HL-60 (cell line): ENCODE results near the gene TBL1X.

Experiments
- DNase-seq, 2 experiments: peaks; one replicate each; pipeline ENCODE4 v3.0.0-alpha.2; 2010 to 2020; ENCODE audit warnings: low read depth in 1 of 2, low spot score in 1 of 2
- H3K27ac ChIP-seq: fragments of 250-450 bp; sonication (Bioruptor Pico); replicated peaks from 2 replicates; pipeline ENCODE4 v1.5.1; 2020; ENCODE audit warnings: mild to moderate bottlenecking, moderate library complexity
- H3K27me3 ChIP-seq: fragments of 250-450 bp; sonication (Bioruptor Pico); 2 replicates; pipeline ENCODE4 v1.5.1; 2021; ENCODE audit warnings: mild to moderate bottlenecking, moderate library complexity; ENCODE audit not compliant: insufficient read depth, poor library complexity, severe bottlenecking
- H3K4me3 ChIP-seq: replicated peaks from 2 replicates; pipeline ENCODE4 v1.5.1; 2011; ENCODE audit warnings: mild to moderate bottlenecking, control low read depth, low read length; ENCODE audit not compliant: insufficient read depth
- GABPA ChIP-seq: IDR thresholded peaks from 2 replicates; pipeline ENCODE4 v1.6.1; 2012; ENCODE audit warnings: low read depth
- POLR2AphosphoS5 ChIP-seq: IDR thresholded peaks from 2 replicates; pipeline ENCODE4 v1.6.1; 2012; ENCODE audit warnings: low read depth
- SPI1 ChIP-seq: IDR thresholded peaks from 2 replicates; pipeline ENCODE4 v1.6.1; 2012; ENCODE audit warnings: low read depth, mild to moderate bottlenecking, borderline replicate concordance
- TF ChIP-seq, protein P1 (sequence below): IDR thresholded peaks from 2 replicates; pipeline ENCODE4 v1.6.1; 2012; ENCODE audit warnings: low read depth; ENCODE audit not compliant: insufficient replicate concordance
- TF ChIP-seq, protein P2 (sequence below): IDR thresholded peaks from one replicate; pipeline ENCODE4 v1.5.1; 2011; ENCODE audit warnings: low read length, control low read depth, inconsistent platforms; ENCODE audit not compliant: insufficient read depth

The TBL1X gene

DNA sequence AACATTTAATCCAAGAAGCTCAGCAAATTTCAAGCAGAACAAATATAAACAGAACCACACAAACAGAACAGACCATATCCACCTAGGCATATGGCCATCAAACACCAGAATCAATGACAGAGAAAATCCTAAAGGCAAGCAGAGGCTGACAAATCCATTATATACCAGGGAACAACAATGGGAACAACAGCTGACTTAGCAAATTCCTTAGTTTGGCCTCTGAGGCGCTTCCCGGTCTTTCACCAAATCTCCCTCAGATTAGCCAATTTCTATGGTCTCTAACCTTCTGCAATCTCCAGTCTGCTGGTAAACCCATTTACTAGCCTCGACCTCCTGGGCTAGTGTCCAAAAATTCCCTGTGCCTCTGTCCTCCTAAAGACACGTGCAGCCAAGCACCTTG is 241.6 kb downstream of the TBL1X start:
- no peak overlapping the region for H3K4me3 ChIP-seq
- TF ChIP-seq, protein P1, sequence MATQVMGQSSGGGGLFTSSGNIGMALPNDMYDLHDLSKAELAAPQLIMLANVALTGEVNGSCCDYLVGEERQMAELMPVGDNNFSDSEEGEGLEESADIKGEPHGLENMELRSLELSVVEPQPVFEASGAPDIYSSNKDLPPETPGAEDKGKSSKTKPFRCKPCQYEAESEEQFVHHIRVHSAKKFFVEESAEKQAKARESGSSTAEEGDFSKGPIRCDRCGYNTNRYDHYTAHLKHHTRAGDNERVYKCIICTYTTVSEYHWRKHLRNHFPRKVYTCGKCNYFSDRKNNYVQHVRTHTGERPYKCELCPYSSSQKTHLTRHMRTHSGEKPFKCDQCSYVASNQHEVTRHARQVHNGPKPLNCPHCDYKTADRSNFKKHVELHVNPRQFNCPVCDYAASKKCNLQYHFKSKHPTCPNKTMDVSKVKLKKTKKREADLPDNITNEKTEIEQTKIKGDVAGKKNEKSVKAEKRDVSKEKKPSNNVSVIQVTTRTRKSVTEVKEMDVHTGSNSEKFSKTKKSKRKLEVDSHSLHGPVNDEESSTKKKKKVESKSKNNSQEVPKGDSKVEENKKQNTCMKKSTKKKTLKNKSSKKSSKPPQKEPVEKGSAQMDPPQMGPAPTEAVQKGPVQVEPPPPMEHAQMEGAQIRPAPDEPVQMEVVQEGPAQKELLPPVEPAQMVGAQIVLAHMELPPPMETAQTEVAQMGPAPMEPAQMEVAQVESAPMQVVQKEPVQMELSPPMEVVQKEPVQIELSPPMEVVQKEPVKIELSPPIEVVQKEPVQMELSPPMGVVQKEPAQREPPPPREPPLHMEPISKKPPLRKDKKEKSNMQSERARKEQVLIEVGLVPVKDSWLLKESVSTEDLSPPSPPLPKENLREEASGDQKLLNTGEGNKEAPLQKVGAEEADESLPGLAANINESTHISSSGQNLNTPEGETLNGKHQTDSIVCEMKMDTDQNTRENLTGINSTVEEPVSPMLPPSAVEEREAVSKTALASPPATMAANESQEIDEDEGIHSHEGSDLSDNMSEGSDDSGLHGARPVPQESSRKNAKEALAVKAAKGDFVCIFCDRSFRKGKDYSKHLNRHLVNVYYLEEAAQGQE: no peak
- TF ChIP-seq, protein P2, sequence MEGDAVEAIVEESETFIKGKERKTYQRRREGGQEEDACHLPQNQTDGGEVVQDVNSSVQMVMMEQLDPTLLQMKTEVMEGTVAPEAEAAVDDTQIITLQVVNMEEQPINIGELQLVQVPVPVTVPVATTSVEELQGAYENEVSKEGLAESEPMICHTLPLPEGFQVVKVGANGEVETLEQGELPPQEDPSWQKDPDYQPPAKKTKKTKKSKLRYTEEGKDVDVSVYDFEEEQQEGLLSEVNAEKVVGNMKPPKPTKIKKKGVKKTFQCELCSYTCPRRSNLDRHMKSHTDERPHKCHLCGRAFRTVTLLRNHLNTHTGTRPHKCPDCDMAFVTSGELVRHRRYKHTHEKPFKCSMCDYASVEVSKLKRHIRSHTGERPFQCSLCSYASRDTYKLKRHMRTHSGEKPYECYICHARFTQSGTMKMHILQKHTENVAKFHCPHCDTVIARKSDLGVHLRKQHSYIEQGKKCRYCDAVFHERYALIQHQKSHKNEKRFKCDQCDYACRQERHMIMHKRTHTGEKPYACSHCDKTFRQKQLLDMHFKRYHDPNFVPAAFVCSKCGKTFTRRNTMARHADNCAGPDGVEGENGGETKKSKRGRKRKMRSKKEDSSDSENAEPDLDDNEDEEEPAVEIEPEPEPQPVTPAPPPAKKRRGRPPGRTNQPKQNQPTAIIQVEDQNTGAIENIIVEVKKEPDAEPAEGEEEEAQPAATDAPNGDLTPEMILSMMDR: no peak
- TF ChIP-seq GABPA (no peak), SPI1 (no peak), POLR2AphosphoS5 (no peak)
- no peak overlapping the region for H3K27ac ChIP-seq
- H3K27me3 ChIP-seq: no peaks in the 10 kb centered on the region
- DNase-seq: no peak

DNA sequence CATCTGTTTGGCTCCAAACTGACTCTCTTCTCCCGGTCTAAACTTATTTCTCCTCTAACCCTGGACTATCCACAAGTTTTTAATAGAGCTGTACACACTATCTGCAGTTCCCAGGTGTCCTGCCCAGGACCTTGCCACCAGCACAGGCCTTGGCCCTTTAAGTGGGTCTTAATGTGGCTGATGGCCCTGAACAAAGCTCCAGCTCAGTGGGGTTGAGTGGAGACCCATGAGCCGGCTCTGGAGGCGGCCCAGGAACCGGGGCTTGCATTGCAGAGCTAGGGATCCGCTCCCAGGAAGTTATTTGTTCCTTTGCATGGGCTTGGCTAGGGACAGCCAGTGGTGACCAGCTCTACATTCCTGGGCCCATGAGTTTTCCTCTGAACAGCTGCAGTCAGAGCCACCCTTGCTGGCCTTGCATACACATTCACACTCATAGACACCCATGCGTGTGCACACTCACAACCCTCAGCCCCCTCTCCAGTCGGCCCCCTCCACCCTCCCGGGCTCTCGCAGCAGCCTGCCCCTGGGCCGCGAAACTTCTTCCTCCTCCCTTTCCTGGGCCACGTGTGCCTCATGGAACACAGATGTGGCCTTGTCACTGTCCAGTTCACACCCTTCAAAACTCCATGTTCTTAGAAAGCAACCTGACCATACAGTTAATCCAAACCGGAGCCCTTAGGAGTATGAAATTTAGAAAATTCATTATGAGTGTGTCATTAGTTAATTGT is 242.6 kb downstream of the TBL1X start:
- TF ChIP-seq GABPA: no peak
- TF ChIP-seq SPI1: no peak
- TF ChIP-seq, protein P1: no peak
- TF ChIP-seq, protein P2: no peak
- TF ChIP-seq POLR2AphosphoS5: no peak
- no peak overlapping the region for H3K27ac ChIP-seq
- H3K4me3 ChIP-seq: no peak overlapping the region
- H3K27me3 ChIP-seq: no peaks in the 10 kb centered on the region
- no peak for DNase-seq

DNA sequence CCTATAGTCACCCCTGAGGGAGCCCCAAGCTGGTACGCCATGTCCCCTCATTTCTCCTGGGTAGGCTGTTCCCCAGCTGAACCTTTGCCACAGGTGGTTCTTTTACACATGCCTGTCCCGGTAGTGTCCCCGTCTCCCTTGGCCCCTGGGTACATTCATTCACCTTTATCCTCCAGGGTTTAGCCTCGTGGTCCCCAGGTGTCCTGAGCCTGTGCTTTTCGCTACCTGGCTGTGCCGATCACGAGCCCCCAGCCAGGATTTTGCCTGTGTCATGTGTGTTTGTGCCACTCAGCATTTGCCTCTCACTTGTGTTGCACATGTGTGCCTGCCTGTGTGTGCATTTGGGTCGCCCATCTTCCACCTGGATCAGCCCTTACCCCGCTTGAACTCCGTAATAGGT is 243.2 kb downstream of the TBL1X start:
- Histone ChIP-seq H3K27me3 (no peaks in the 10 kb centered on the region), H3K27ac (no peak overlapping the region), H3K4me3 (no peak overlapping the region)
- DNase-seq: no peak
- no peak for TF ChIP-seq SPI1

DNA sequence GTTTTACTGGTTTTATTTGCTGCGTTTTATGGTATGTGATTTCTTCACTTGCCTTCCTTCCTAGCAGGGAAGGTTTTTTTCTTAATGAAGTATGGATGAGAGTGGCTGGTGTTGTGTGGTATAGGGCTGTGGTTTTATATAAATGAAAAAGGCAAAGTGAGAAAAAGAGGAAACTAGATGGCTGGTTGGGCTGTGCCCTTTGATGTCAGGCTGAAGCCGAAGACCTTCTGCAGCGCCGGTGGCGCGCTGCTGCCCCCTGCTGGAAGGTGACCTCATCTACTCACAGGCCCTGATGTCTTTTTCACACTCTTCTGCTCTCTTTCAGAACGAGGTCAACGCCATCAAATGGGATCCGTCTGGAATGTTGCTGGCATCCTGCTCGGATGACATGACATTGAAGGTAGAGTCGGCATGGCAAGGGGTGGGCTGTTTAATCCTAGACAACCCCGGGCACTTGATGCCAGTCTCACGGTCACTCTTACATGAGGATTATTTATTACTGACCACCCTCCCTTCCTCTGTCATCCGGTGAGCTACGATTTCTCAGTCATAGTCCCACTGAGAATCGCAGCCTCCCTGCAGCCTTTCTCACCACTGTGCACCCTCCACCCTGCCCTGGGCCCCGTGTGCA is 244.2 kb downstream of the TBL1X start:
- peak; percentile 16 to 77 for DNase-seq
- Histone ChIP-seq H3K4me3 (no peak overlapping the region), H3K27ac (no peak overlapping the region), H3K27me3 (no peaks in the 10 kb centered on the region)
- TF ChIP-seq SPI1: peak; percentile 4; the same call in 1 of the 2 replicates
- TF ChIP-seq, protein P1: no peak
- TF ChIP-seq, protein P2: peak; percentile 46
